NCI-H1105 treated with DMSO at 0.1 percent for 48 hours (cell line): ENCODE results near the gene ZNF407.
A peak's percentile ranks its signal among the peaks of the same experiment; 100 is the strongest.

Experiments used
- DNase-seq: peaks from one replicate; lab custom pipeline; 2025; lab: John Stamatoyannopoulos, UW

ZNF407 gene

GRCh38 chr18:74930616-74931015 lies 332.9 kb downstream of the ZNF407 start:
- no peak for DNase-seq

- DNase-seq, result no peak
Observed at GRCh38 chr18:74933930-74934329, 336.3 kb downstream of the ZNF407 start.

GRCh38 chr18:74935434-74935833 lies 337.8 kb downstream of the ZNF407 start:
- DNase-seq, result no peak

GRCh38 chr18:74936343-74936742 lies 338.7 kb downstream of the ZNF407 start:
- no peak for DNase-seq

- DNase-seq, result no peak
Observed at GRCh38 chr18:74937291-74937690, 339.6 kb downstream of the ZNF407 start.

- no peak for DNase-seq
Observed at GRCh38 chr18:74940856-74941255, 343.2 kb downstream of the ZNF407 start.

- no peak for DNase-seq
Observed at GRCh38 chr18:74942319-74942910, 344.7 kb downstream of the ZNF407 start.

- DNase-seq, result peak; percentile 19
Observed at GRCh38 chr18:74944676-74945075, 347.0 kb downstream of the ZNF407 start.

GRCh38 chr18:74945774-74946545 lies 348.3 kb downstream of the ZNF407 start:
- DNase-seq, result no peak

- DNase-seq, result no peak
Observed at GRCh38 chr18:74946646-74947375, 349.1 kb downstream of the ZNF407 start.

GRCh38 chr18:74947417-74947816 lies 349.7 kb downstream of the ZNF407 start:
- DNase-seq, result no peak

GRCh38 chr18:74947875-74948274 lies 350.2 kb downstream of the ZNF407 start:
- no peak for DNase-seq

- DNase-seq, result no peak
Observed at GRCh38 chr18:74949611-74950010, 351.9 kb downstream of the ZNF407 start.

GRCh38 chr18:74950479-74950878 lies 352.8 kb downstream of the ZNF407 start:
- DNase-seq, result no peak

GRCh38 chr18:74951165-74951760 lies 353.6 kb downstream of the ZNF407 start:
- no peak for DNase-seq

- no peak for DNase-seq
Observed at GRCh38 chr18:74957588-74958224, 360.0 kb downstream of the ZNF407 start.

- no peak for DNase-seq
Observed at GRCh38 chr18:74959216-74959615, 361.5 kb downstream of the ZNF407 start.

GRCh38 chr18:74961596-74961995 lies 363.9 kb downstream of the ZNF407 start:
- DNase-seq, result no peak

- peak; percentile 91 for DNase-seq
Observed at GRCh38 chr18:74963820-74964446, 366.3 kb downstream of the ZNF407 start.

GRCh38 chr18:74965682-74966081 lies 368.0 kb downstream of the ZNF407 start:
- no peak for DNase-seq

GRCh38 chr18:74967438-74967837 lies 369.8 kb downstream of the ZNF407 start:
- DNase-seq, result no peak

GRCh38 chr18:74967979-74968378 lies 370.3 kb downstream of the ZNF407 start:
- DNase-seq, result no peak
